COLO668 (cell line): ENCODE results near the gene TAGLN.
A peak's percentile ranks its signal among the peaks of the same experiment; 100 is the strongest.
"Not testable (repeated sequence)": the region's sequence is repeated elsewhere in the genome, so short reads cannot be mapped to it uniquely, and the experiment has no call there.

Source experiments
- DNase-seq: peaks from one replicate; lab custom pipeline; 2025; ENCODE audit not compliant: unreplicated experiment; lab: John Stamatoyannopoulos, UW

The TAGLN gene

DNA sequence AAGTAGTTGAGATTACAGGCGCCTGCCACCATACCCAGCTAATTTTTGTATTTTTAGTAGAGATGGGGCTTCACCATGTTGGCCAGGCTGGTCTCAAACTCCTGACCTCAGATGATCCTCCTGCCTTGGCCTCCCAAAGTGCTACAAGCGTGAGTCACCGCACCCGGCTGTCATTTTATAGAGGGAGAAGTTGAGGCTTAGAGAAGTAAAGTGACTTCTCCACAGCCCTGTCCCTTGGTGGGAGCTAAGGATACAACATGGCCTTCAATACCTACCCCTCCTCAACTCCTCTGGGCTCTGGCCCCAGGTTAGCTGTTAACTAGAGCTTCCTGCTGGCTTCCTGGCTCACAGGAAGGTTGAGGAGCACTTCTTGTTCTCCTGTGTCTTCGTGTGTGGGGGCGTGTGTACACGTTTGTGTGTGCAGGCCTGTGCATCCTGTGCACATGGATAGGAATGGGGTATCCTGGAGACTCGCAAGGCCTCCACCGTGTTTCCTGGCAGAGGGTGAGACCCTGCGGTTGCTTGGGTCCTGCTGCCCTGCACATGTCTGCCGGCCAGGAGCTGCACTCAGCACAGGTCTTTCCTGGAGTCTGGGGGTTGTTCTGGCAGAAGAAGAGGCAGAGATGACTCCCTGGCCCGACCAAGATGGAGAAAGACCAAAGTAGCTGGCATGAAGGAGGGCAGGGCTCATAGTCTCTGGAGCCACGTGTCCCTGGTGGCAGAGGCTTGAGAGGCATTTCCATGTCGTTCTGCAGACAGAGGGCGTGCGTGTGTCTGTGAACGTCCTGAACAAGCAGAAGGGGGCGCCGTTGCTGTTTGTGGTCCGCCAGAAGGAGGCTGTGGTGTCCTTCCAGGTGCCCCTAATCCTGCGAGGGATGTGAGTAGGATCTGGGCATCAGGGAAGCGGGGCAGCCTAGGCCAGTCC lies 18.2 kb upstream of the TAGLN start:
- peak; percentile 54 for DNase-seq

DNA sequence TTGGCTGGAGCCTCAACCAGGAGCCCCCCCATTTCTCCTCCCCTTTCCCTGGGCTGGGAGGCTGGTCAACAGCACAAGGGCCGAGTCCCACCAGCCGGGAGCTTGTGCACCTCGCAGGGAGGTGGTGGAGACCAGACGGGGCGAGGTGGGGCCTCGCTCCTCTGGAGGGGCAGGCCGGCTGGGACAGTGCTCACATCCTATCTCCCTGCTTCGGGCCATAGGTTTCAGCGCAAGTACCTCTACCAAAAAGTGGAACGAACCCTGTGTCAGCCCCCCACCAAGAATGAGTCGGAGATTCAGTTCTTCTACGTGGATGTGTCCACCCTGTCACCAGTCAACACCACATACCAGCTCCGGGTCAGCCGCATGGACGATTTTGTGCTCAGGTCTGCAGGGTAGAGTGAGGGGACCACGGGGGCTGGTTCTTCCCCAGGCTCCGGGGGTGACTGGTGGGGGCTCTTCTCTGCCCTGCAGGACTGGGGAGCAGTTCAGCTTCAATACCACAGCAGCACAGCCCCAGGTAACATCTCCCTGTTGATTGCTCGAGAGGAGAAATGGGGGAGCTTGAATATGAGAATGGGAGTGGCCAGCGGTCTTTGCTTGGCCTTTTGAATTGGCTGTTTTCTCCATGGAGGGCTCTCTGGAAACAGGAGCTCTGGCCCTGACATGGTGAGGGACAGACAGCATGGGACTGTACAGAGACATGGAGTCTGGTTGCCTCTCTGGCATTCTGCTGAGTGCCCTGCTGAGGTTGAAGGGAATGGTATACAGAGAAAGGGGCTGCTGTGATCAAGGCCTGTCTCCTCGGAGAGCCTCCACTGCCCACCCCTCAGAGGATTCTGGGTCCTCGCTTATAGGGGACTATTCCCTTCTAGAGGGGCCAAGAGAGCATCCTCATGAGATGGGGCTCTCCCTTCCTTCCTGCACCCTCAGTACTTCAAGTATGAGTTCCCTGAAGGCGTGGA lies 17.3 kb upstream of the TAGLN start:
- DNase-seq: no peak

DNA sequence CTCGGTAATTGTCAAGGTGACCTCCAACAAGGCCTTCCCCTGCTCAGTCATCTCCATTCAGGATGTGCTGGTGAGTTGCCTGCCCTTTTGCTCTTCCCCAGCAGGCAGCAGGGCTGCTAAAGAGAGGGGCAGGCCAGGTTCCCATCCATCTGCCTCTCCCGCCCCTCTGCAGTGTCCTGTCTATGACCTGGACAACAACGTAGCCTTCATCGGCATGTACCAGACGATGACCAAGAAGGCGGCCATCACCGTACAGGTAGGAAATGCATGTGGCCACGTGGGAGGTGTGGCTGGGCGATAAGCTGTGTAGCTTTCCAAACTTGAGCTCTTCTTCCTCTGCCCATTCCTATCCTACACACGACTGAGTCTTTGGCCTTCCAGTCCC lies 16.6 kb upstream of the TAGLN start:
- no peak for DNase-seq

DNA sequence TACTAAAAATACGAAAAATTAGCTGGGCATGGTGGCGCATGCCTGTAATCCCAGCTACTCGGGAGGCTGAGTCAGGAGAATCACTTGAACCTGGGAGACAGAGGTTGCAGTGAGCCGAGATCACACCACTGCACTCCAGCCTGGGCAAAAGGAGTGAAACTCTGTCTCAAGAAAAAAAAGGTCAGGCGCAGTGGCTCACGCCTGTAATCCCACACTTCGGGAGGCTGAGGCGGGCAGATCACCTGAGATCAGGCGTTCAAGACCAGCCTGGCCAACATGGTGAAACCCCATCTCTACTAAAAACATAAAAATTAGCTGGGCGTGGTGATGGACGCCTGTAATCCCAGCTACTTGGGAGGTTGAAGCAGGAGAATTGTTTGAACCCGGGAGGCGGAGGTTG lies 16.0 kb upstream of the TAGLN start:
- not testable (repeated sequence) for DNase-seq

DNA sequence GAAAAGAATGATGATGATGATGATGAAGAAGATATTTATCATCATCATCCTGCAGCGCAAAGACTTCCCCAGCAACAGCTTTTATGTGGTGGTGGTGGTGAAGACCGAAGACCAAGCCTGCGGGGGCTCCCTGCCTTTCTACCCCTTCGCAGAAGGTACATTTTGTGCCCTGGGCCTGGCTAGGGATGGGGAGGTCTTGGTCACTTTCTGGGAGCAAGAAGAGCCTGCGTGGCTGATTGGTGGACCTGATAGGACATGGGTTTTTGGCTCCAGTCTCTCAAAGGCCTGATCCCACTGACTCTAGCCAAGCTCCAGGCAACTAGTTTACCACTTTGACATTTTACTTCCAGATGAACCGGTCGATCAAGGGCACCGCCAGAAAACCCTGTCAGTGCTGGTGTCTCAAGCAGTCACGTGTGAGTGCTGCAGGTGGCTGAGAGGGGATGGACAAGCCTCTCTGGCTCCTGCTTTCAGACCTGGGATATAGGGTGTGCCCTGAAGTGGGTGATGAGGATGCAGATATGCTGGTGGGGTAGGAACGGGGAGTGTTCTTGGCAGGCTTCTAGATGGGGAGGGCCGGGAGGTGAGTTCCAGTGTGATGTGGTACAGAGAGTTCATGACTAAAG lies 15.3 kb upstream of the TAGLN start:
- peak; percentile 62 for DNase-seq

DNA sequence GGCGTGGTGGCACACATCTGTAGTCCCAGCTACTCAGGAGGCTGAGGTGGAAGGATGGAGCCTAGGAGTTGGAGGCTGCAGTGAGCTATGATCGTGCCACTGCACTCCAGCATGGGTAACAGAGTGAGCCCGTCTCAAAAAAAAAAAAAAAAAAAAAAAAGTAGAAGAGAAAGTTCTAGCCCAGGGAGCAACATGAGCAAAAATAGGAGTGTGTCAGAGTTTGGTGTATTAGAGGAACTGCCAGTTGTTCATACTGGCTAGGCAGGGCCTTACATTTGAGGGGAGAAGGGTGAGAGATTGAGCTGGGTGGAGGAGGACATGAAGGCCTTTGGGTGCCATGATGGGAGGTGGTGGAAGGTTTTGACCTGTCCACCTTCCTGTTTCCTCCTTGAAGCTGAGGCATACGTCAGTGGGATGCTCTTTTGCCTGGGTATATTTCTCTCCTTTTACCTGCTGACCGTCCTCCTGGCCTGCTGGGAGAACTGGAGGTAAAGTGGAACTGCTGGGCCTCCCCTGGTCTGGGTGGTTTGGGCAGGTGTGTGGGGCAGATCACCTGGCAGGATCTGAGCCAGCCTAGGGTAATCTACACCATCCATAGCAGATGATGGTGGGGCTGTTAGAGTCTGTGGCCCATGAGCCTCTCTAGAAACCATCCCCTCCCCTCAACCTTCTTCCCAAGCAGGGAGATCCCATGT lies 13.3 kb upstream of the TAGLN start:
- DNase-seq: no peak

DNA sequence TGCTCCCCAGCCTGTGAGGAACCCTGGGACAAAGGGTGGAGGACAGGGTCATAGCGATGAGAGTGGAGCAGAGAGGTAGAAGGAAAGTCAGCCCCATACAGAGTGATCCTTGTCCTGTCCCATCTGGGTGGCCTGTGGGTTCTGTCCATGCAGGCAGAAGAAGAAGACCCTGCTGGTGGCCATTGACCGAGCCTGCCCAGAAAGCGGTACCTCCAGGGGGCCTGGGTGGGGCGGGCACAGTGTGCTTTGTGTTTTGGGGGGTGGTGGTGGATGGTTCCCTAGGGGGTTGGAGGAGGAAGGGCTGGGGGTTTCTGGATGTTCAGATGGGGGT lies 12.8 kb upstream of the TAGLN start:
- no peak for DNase-seq

DNA sequence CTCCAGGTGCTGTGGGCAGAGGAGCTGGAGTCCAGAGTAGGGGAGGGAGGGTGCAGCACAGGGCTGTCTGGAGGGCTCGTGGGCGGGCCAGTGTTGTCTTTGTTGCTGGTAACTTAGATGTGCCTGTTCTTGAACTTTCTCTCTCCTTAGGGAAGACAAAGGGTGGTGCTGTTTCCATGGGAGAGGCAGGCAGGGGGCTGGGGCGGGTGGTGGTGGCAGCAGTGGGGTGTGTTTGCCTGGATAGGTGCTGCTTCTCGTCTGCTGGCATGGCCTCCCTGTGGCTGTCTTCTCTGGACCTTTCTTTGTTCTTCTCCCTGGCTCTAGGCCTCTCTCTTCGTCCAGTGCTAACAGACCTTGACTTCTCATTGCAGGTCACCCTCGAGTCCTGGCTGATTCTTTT lies 12.2 kb upstream of the TAGLN start:
- no peak for DNase-seq

DNA sequence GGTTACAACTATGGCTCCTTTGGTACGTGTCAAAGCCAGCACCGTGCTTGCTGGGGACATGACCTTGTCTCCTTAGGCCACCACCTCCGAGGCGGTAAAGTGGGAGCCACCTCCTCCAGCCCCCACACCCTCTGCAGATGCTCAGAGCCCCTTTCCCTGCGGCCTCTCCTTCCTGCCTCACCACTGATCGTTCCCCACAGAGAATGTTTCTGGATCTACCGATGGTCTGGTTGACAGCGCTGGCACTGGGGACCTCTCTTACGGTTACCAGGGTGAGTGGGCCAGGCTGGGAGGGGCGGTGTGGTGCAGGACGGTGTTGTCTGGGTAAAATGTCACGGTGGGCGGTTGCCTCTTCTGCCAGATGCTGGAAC lies 11.8 kb upstream of the TAGLN start:
- DNase-seq: no peak

DNA sequence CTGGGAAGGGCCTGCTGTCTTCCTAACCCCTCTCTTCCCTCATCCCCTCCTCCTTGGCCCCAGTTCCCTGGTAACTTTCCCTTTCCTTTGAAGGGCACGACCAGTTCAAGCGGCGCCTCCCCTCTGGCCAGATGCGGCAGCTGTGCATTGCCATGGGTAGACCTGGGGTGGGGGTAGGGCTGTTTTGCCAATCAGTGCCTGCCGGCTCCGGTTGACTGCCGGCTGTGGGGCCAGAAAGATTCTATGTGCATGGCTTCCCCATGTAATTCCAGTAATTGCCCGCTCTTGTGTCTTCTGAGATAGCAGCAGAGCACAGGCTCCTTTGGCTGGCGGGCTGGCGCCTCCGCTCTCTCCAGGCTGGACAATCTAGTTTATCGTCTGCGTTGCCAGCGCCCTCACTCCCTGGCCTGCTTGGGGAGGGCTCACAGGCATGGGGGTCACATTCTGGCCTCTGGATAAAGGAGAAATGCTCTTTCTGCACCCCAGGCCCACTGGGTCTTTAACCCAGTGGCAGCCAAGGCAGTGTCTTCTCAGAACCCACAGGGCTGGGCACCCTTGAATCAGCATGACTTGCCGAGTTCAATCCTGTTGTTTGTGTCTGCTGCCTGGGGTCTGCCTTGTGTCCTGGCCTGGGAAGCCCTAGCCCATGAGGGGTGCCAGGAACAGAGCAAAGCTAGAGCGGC lies 11.2 kb upstream of the TAGLN start:
- no peak for DNase-seq

DNA sequence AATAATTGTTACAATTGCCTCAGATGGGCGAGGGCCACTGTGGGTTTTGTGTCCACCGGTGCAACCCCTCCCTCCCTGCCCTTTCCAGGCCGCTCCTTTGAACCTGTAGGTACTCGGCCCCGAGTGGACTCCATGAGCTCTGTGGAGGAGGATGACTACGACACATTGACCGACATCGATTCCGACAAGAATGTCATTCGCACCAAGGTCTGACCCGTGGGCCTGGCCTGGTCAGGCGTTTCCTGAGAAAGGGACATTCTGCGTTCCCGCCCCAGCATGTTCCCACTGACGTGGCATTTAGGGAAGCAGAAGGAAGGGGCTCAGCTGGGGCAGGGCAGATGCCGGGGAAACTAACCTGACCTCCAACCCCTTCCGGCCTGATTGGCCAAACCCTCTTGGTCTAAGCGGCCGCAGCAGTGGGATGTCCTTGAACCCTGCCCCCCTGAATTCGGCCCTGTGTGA lies 10.5 kb upstream of the TAGLN start:
- no peak for DNase-seq

DNA sequence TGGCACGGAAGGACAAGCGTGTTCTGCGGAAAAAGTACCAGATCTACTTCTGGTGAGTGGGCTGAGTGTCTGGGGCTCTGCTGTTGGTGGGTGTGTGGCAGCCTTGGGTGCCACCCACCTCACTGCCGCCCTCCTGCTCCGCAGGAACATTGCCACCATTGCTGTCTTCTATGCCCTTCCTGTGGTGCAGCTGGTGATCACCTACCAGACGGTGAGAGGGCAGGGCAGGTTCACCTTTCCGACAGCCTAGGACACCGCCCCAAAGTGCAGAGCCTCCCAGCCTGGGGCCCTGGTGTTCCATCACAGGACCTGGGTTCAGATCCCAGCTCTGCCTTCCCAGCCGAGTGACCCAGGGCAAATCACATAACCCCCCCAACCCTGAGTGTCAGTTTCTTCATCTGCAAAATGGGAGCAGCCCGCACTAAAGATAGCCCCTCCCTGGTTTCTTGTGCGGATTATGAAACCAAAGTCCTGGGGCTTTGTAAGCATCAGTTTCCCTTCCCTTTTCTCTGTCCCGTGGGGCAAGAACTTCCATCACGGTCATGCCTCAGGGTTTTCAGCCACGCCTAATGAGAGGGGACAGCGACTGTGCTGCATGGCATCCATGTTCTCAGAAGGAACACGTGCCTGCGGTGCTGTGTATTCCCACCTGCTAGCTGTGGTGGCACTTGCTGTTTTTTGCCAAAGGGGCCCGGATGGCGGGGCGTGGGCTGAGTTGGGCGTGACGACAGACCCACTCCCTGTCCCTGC lies 9.8 kb upstream of the TAGLN start:
- DNase-seq: no peak

DNA sequence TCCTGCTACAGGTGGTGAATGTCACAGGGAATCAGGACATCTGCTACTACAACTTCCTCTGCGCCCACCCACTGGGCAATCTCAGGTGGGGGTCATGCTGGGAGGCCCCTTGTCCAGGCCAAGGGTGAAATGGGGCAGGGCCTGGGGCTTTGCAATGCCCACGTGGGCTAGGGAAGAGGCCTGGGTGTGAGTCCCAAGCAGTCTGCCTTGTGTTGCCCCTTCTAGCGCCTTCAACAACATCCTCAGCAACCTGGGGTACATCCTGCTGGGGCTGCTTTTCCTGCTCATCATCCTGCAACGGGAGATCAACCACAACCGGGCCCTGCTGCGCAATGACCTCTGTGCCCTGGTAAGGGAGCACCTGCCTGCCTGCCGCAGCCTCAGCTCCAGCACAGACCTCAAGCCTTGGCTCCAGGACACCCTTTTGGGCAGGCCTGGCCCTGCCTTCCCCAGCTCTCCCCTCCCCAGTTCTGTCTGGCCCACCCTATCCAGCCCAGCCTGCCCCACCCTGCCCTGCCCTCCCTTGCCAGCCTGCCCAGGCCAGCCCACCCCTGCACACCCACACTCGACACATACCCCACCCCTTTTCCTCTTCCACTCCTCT lies 9.1 kb upstream of the TAGLN start:
- no peak for DNase-seq

DNA sequence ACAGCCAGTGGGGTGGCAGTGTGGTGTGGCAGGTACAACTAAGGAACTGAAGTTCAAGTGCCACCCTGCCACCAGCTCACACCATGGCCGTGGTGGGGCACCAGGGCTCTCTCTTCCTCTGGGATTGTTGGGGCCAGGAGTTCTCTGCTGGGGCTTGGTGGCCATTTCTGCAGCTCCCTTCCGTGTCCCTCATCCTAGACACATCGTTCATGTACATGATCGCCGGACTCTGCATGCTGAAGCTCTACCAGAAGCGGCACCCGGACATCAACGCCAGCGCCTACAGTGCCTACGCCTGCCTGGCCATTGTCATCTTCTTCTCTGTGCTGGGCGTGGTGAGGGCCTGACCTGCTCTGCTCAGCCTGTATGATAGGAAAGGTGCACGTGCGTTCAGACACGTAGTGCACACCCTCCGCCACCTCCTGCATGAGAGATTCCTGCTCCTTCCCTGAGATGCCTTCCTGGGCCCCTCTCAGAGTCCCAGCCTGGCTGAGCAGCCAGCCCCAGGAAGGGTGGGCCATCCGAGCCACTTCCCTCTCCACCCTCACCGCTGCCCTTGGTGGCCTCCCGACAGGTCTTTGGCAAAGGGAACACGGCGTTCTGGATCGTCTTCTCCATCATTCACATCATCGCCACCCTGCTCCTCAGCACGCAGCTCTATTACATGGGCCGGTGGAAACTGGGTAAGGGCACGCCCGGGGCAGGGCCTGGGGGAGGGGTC lies 7.3 kb upstream of the TAGLN start:
- no peak for DNase-seq

DNA sequence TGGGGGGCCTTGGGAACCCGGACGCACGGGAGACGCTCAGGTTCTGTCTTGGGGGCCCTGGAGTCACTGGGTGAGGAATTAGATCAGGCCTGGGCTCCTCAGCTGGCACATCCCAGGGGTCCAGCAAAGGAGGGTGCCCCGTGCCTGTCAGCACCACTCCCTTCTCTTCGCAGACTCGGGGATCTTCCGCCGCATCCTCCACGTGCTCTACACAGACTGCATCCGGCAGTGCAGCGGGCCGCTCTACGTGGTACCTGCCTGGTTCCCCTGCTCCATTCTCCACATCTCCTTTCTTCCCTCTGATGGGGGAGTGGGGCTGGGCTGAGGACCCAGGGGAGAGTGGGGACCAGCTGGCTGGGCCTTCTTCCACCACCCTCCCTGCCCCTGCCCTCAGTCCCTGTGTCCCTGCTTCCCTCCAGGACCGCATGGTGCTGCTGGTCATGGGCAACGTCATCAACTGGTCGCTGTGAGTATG lies 6.7 kb upstream of the TAGLN start:
- no peak for DNase-seq

DNA sequence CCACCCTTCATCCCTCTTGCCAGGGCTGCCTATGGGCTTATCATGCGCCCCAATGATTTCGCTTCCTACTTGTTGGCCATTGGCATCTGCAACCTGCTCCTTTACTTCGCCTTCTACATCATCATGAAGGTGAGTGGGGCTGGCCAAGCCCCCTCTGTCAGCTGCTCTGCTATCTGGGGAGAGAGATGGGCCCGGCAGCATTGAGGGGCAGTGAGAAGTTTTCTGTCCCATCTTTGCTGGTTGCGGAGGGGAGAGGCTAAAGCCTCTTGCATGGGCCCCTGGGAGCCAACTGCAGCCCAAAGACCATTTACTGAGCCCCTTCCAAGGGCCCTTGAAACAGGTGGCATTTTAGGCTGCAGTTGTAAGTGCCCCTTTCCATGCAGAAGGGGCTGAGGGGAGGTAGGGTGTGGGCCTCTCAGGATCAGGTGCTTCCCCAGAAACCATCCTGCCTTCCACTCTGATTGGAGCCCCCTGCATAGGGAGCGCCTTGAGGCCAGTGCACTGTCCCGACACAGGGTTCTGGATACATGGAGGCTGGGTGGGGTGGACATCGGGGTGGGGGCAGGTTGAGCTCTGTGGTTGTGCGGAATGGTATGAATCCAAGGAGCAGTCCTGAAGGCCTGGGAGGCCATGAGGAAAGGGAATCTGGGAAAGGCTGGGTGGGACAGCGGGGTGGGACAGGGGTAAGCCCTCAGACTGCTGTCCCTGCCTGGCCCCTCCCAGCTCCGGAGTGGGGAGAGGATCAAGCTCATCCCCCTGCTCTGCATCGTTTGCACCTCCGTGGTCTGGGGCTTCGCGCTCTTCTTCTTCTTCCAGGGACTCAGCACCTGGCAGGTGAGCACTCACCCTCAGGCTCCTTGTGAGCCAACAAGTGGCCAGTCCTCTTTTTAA lies 5.8 kb upstream of the TAGLN start:
- no peak for DNase-seq

DNA sequence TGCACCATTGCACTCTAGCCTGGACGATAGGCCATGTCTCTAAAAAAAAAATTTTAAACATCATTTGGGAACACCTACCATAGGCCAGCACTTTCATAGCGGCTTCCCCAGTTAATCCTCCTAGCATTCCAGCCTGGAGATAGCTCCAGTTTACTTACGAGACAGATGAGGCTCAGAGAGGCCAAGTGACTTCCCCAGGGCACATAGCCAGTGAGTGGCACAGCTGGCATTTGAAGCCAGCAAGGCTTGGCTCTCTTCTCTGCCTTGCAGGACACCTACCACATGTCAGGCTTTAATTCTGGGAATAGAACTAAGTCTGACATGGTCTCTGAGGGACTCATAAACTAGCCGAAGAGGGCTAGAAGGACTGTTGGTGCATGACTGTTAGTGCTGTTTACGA lies 4.9 kb upstream of the TAGLN start:
- DNase-seq: no peak

DNA sequence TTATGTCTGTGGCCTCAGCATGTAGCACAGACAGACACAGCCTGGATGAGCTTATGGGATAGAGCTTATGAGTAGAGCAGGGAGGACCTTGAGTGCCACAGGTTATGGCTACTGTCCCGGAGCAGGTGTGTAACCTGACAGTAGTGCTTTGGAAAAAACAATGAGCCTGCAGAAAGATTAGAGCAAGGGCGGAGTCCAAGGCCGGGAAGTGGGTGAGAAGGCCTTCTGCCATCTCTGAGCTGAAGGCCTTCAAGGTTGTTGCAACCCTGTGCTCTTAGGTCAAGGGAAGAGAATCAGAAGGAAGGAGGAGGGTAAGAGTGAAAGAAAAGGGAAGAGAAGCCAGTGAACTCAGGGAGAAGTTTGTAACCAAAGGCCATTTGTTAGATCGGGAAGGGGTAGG lies 3.9 kb upstream of the TAGLN start:
- DNase-seq: no peak
